A549 (cell line): ENCODE results near the gene SLC39A11.

Experiments
- EP300 ChIP-seq, 2 experiments: fragments of >200 bp; sonication (Bioruptor Twin); formaldehyde crosslinking; IDR thresholded peaks; 2 replicates in 1 of 2; 3 replicates in 1 of 2; pipeline ENCODE4 v1.6.1; 2016 to 2017
- JUNB ChIP-seq: fragments of >200 bp; sonication (Bioruptor Twin); formaldehyde crosslinking; IDR thresholded peaks from 2 replicates; pipeline ENCODE4 v1.6.1; 2016
- NR3C1 ChIP-seq: fragments of >200 bp; sonication (Bioruptor Twin); formaldehyde crosslinking; IDR thresholded peaks from 3 replicates; pipeline ENCODE4 v1.6.1; 2017
- POLR2A ChIP-seq: IDR thresholded peaks from 2 replicates; pipeline ENCODE4 v1.6.1; 2012; ENCODE audit warnings: mild to moderate bottlenecking, low read length
- RAD21 ChIP-seq, 2 experiments: fragments of >200 bp in 1 of 2; sonication (Bioruptor Twin) in 1 of 2; formaldehyde crosslinking in 1 of 2; IDR thresholded peaks in 1 of 2; conservative IDR thresholded peaks in 1 of 2; 2 replicates in 1 of 2; 3 replicates in 1 of 2; pipeline ENCODE4 v1.6.1; 2012 to 2018; ENCODE audit warnings: inconsistent platforms in 1 of 2
- TF ChIP-seq, protein P1 (sequence below): fragments of 150-350 bp; IDR thresholded peaks from 2 replicates; pipeline ENCODE4 v1.6.1; 2014; ENCODE audit warnings: low read depth, mild to moderate bottlenecking, low read length
- TF ChIP-seq, protein P2 (sequence below): fragments of >200 bp; sonication (Bioruptor Twin); formaldehyde crosslinking; IDR thresholded peaks from 3 replicates; pipeline ENCODE4 v1.5.1; 2016
- TF ChIP-seq, protein P3 (sequence below): IDR thresholded peaks from 2 replicates; pipeline ENCODE4 v1.6.1; 2012

DNA sequence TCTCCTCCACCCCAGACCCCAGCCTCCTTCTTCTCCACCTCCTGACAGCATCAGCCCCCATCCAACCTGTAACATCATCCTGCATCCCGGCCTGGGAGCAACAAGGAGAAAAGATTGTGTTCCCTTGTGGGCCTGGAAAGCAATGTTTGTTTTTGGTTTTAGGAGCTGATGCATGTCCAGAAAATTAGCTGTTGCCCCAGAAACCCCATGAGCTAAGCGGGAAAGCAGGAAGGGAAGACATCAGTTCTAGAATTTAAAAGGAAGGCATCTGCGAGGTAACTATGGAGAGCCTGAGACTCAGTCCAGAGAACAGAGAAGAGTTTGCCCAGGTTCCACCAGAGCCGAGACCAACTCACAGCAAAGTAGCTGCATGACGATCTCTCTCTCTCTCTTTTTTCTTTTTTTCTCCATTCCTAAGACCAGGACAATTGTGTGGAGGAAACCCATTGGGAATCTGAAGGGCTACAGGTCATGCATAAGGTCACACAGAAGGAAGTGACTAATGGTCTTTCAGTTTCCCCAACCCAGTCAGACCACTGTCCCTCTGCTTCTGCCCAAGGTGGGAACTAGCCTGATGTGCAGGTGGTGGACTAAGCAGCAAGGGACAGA lies 124.4 kb downstream of the SLC39A11 start:
- TF ChIP-seq, protein P1, sequence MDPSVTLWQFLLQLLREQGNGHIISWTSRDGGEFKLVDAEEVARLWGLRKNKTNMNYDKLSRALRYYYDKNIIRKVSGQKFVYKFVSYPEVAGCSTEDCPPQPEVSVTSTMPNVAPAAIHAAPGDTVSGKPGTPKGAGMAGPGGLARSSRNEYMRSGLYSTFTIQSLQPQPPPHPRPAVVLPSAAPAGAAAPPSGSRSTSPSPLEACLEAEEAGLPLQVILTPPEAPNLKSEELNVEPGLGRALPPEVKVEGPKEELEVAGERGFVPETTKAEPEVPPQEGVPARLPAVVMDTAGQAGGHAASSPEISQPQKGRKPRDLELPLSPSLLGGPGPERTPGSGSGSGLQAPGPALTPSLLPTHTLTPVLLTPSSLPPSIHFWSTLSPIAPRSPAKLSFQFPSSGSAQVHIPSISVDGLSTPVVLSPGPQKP, result no peak
- TF ChIP-seq EP300 (IDR thresholded peaks at IDR 0.05), result no peak
- TF ChIP-seq, protein P2, sequence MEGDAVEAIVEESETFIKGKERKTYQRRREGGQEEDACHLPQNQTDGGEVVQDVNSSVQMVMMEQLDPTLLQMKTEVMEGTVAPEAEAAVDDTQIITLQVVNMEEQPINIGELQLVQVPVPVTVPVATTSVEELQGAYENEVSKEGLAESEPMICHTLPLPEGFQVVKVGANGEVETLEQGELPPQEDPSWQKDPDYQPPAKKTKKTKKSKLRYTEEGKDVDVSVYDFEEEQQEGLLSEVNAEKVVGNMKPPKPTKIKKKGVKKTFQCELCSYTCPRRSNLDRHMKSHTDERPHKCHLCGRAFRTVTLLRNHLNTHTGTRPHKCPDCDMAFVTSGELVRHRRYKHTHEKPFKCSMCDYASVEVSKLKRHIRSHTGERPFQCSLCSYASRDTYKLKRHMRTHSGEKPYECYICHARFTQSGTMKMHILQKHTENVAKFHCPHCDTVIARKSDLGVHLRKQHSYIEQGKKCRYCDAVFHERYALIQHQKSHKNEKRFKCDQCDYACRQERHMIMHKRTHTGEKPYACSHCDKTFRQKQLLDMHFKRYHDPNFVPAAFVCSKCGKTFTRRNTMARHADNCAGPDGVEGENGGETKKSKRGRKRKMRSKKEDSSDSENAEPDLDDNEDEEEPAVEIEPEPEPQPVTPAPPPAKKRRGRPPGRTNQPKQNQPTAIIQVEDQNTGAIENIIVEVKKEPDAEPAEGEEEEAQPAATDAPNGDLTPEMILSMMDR, result no peak
- no peak for TF ChIP-seq JUNB
- TF ChIP-seq POLR2A, result no peak
- TF ChIP-seq, protein P3, sequence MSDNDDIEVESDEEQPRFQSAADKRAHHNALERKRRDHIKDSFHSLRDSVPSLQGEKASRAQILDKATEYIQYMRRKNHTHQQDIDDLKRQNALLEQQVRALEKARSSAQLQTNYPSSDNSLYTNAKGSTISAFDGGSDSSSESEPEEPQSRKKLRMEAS, result no peak
- no peak for TF ChIP-seq NR3C1
- no peak for TF ChIP-seq RAD21 (conservative IDR thresholded peaks at IDR 0.05 in 1 of 2, IDR thresholded peaks at IDR 0.05 in 1 of 2)
